Activated CD4-positive, CD25-positive, alpha-beta regulatory T cell treated with anti-CD3 and anti-CD28 coated beads, Interleukin-2, amount 50 U/mL, for 16 hours (primary cell): ENCODE measurements around the gene BTBD2.

Experiments
- DNase-seq: peaks from one replicate; pipeline ENCODE4 v3.0.0-alpha.2; 2020; ENCODE audit warnings: low read depth, low spot score

Gene BTBD2

DNA sequence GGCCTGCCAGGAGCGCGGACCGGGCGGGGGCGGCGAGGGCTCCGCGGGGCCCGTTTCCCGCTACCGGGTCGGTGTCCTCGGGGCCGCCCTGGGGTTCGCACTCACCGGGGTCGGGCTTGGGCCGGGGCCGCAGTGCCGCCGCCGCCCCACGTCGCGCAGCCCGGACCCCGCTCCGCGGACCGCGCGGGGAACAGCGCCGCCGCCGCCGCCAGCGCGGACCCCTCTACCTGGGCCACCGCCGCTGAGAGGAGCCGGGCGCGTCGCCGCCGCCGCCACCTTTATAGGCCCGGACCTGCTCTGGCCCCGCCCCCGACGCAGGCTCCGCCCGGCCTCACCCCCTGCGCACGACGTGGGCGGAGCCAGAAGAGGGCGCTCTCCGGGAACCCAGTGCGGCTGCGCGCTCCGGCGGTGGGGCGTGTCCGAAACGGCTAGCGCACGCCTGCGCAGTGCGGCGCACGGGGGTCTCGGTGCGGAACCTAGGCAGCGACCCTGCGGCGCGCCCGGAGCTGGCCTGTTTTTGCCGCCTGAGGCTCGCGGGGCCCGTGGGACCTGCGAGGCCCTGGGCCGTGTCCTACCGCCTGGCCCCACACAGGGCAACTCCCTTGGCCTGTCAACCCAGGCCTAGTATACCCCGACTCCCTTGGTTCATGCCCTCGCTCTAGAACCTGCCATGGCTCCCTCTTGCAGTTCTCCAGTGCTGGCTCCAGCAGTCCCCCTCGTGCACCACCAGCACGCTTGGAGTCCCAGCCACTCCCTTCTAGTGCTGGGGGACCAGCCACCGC lies 35.7 kb upstream of the BTBD2 start, which contains the start of gene MKNK2:
MKNK2 (minus strand) TSS at position 254 of the 782 bp plus-strand sequence. CDS start 393 bp downstream, outside the sequence.
- peak; percentile 93 for DNase-seq

DNA sequence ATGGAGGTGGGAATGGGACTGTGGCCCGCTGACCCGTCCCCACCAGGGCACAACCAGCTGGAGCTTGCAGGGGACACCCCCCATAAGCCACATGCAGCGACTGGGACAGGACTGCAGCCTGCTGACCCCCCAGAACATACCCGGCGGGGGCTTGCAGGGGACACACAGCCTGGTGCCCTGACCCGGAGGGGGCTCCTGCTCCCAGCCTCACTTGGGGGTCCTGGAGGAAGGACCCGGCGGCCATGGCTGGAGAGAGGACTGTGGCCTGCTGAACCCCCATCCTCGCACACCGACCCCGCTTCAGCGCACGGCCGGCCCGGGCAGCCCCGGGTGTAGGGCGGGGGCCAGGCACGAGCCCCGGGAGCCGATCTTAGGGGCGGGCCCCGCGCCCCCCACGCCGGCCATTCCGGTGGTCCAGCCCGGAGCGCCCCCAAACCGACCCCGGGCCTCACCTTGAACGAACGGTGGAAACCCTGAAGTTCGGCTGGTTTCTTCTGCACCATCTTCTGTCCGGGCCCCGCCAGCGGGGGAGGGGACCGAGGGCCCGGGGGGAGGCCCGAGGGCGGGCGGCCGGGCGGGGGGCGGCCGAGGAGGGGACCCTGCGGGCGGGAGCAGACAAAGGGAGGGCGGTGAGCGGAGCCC lies 35.0 kb upstream of the BTBD2 start:
- no peak for DNase-seq

DNA sequence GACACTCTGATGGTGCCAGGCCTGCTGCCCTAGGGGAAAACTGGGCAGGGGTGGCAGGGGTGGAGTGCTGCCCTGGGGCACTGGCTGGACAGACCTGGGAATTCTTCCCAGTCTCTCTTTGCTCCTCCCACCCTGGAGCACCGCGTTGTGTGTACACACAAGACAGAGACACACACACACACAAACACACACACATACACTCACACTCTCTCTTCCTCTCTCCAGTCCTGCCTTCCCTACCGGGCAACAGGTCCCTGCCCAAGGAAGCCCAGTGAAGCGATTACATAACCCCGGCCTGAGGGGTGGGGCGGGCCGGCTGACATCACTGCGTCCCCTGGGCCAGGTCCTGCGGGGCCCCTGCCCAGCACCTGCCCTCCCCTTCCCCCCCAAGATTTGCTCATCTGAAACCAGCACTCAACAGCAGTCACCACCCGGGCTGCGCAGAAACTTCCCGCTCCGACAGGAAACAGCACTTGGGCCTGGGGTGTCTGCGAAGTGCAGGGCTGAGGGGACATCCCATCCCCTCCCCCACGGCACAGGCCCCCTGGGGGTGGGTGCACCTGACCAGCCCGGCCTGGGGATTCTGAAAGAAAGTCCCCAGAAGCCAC lies 34.3 kb upstream of the BTBD2 start:
- DNase-seq, result peak; percentile 31

DNA sequence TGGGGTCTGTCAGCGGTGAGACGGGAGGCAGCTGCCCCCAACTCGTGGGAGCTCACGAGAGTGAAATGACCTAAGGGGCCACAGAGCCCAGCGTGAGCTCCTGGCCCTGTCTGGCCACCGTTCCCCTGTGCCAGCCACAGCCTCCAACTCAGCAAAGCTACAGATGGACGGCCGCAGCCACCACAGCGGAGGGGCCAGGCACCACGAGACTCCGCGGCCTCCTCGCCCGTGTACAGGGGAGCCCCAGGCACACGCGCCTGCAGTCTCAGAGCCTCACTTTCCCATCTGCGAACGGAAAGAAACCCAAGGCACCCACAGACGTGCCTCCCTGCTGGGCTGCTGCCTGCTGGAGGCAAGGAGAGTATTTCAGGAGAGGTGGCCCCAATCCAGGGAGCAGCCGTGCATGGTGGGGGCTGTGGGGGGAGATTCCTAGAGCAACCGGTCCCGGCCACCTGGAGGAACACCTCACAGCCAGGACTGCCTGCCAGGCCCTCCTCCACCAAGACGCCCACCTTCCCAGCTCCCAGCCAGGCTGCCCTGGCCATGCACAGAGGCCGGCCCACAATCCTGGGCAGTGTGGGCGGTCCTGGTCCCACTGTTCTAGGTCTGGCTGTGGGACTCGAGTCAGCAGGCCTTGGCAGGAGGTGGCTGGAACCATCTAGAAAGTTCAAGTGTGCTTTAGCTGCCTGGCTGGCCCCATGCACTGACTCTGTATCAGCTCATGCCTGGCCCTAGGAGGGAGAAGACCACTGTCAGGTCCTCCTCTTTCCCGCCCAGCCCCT lies 33.6 kb upstream of the BTBD2 start:
- DNase-seq, result no peak

DNA sequence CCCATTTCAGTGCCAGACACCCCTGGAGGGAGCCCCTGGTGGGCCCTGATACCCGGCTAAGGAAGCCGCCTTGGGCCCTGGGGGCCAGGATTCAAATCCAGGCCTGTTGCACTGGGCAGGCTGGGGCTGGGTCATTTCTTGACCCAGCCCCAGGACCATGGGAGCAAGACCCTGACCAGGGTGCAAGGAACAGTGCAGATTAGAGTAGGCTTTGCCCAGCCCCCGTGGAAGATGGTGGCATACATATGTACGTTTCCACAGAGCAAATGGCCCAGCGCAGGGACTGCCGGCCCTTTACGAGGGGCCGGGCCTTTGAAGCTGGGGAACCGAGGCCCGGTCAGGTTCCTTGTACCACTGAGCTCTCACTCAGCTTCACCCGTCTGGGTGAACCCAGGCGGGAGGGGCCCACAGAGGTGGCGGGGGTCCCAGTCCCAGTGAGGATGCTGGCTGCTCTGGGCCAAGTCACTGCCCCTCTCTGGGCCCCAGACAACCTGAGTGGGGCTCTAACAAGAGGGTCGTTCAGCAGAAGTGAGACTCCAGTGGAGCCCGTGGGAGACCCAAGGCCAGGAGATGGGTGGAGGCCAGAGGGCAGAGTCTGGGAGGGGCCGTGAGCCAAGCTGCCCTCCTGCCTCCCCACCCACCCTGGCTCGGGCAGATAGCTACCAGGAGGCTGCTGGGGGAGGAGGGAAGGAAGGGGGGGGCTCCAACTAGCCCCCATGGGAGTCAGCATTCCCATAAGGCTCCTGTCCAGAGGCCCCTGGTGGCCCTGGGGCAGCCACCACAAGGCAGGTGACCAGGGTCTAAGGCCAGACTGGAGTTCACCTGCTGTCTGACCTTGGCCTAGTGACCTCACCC lies 32.8 kb upstream of the BTBD2 start:
- DNase-seq, result no peak

GRCh38 chr19:2047449-2048103 lies 32.1 kb upstream of the BTBD2 start:
- no peak for DNase-seq

DNA sequence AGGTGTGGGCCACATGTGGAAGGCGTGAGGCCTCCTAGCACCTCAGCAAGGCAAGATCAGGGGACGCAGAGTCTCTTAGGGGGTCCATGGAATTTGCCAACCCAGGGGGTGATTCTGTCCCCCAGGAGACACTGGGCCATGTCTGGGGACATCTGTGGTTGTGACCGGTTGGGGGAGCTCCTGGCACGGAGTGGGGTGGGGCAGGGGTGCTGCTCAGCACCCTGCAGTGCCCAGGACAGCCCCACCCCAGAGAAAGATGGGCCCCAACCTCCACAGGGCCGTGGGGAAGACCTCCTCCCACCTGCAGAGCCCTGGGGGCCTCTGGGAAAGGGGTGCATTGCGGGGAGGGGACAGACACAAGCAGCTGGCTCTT lies 31.5 kb upstream of the BTBD2 start:
- no peak for DNase-seq

DNA sequence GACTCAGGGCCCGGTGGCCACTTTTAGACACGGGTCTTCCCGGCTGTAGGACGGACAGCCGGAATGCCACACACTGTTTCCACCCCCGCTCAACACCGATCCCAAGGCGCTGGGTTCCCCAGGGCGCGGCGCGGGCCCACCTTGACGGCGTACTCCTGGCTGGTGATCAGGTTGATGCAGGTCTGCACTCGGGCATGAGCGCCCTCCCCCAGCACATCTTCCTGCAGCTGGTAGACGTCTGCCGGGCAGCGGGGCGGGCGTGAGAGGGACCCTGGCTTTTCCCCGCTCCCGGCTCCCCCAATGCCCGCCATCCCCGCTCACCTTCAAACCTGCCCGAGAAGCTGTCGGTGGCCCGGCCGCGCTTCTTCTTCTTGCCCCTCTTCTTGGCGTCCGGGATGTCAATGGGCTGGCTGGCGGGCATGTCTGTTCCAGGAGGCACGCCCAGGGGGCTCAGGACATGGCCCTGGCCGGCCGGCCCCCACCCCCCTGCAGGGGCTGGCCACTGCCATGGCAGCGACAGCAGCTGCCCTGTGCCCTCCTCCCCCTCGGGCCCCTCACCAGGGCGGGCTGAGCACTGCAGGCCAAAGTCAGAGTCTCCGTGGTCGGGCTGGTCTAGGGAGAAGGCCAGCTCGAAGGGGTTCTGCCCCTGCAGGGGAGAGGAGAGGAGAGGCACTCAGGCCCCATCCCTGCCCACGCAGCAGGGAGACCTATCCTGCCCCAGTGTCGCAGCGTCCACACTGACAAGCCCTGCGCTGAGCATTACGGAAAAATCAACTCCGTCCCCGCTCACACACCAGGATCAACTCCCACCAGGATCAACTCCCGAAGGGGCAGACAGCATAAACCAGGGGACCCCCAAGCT lies 30.8 kb upstream of the BTBD2 start:
- no peak for DNase-seq

DNA sequence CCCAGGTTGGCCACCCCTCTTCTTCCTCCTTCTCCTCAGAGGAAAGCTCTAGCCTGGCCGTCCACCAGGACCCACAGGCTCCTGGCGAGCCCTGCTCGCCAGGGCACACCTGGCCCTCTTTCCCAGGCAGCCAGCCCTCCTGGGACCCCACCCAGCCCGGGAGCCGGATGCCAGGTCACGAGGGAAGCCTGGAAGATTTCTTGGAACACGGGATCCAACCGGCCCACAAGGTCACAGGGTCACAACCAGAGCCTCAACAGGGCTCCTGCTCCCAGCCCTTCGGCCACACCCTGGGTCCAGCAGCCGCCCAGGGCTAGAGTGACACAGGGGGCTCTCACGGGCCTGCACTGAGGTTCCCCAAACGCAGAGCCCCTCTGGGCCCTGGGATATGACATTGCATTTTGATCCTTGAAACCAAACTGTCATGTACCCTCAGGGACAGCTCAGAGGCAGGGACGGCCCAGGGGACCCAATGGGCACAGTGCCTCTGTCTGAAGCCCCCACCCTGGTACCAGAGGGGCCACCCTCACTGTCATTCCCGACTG lies 30.1 kb upstream of the BTBD2 start:
- no peak for DNase-seq

GRCh38 chr19:2044709-2045500 lies 29.4 kb upstream of the BTBD2 start:
- no peak for DNase-seq

- no peak for DNase-seq
Observed at GRCh38 chr19:2043961-2044708, 28.6 kb upstream of the BTBD2 start.

- no peak for DNase-seq
Observed at GRCh38 chr19:2043251-2043641, 27.7 kb upstream of the BTBD2 start.

DNA sequence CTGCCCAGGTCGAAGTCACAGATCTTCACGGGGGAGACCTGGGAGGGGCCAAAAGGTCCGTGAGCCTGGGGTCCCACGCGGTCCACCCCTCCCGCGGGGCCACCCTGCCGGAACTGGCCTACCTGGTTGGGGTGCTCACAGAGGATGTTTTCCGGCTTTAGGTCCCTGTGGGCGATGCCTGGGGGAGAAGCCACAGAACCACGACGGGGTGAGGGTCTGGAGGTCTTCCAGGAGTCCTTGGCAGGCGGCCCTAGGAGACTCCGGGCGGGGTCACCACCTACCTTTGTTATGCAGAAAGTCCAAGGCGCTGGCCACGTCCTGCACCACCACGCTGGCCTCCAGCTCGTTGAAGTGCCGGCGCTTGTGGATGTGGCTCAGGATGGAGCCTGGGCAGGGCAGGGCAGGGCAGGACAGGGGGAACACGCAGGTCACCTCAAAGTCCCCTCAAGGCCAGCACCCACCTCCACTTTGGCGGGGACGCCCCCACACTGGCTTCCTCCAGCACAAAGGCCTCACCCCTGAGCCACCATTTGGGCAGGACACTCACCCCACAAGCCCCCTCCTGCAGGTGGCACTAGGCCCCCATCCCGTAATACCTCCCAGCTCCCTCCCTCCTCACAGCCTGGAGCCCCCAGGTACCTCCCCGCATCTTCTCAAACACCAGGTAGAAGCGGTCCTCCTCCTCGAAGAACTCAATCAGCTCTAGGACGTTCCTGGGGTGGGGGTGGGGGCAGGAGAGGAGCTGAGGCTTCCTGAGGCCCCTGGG lies 27.2 kb upstream of the BTBD2 start:
- DNase-seq, result no peak

DNA sequence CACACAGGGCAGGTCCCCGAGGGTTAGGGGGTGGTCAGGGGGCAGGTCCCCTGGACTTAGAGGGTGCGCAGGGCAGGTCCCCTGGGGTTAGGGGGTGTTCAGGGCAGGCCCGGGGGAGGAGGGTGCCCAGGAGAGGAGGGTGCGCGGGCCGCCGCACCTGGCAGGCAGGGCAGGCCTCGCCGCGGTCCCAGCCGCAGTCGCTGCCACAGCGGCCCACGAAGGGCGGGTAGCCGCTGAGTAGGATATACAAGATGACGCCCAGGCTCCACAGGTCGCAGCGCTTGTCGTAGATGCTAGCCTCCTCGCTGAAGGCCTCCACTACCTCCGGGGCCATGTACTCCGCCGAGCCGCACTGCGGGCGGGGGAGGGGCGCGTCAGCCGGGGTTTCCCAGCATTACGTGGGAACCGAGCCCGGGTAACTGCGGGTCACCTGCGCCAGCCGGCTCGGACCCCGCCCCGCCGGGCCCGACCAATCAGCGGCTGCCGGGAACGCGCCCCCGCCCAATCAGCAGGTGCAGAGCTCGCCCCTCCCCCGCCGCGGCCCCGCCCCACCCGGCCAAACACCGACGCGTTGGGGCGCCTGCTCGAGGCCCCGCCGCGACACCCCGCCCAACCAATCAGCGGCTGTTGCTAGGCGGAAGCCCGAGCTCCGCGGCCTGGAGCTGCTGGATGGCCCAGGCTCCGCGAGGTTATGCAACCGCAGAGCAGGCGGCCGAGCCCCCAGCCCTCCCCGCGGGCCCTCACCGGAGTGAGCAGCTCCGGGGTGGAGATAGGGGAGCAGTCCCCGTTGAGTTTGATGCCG lies 26.4 kb upstream of the BTBD2 start:
- peak; percentile 98 for DNase-seq

DNA sequence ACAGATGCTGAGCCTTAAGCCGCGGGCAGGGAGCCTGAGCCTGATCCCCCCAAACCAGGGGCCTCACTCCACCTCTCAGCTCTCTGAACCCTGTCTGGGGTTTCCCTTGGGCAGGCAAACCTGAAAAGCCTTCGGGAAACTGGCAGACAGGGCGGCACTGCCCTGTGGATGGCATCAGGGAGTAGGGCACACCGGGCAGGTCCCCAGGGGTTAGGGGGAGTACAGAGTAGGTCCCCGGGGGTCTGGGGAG lies 25.8 kb upstream of the BTBD2 start:
- no peak for DNase-seq

- no peak for DNase-seq
Observed at GRCh38 chr19:2040647-2041432, 25.3 kb upstream of the BTBD2 start.
